RWPE2 (cell line): ENCODE measurements around the gene TET1.

Source experiments
- ATAC-seq: fragments of 200-7000 bp; cut with Tn5 transposase; 3 replicates; pipeline ENCODE4 v1.9.1; 2021; ENCODE audit warnings: low read depth
- DNase-seq: peaks from one replicate; pipeline ENCODE4 v3.0.0-alpha.2; 2020; ENCODE audit warnings: low spot score
- H3K27ac ChIP-seq: fragments of 450-650 bp; 2 replicates; pipeline ENCODE4 v1.5.1; 2017; ENCODE audit warnings: mild to moderate bottlenecking; ENCODE audit not compliant: poor library complexity, severe bottlenecking
- H3K27me3 ChIP-seq: fragments of 250-450 bp; sonication (Bioruptor Pico); 2 replicates; pipeline ENCODE4 v1.5.1; 2021; ENCODE audit warnings: mild to moderate bottlenecking, moderate library complexity; ENCODE audit not compliant: insufficient read depth, poor library complexity, severe bottlenecking
- H3K36me3 ChIP-seq: fragments of 250-450 bp; sonication (Bioruptor Pico); 2 replicates; pipeline ENCODE4 v1.5.1; 2020; ENCODE audit warnings: low read depth, mild to moderate bottlenecking, moderate library complexity
- H3K4me1 ChIP-seq: fragments of 250-450 bp; sonication (Bioruptor Pico); 2 replicates; pipeline ENCODE4 v1.5.1; 2021; ENCODE audit warnings: mild to moderate bottlenecking, moderate library complexity; ENCODE audit not compliant: insufficient read depth, poor library complexity, severe bottlenecking
- H3K4me3 ChIP-seq: fragments of 250-450 bp; sonication (Bioruptor Pico); 2 replicates; pipeline ENCODE4 v1.5.1; 2021; ENCODE audit warnings: mild to moderate bottlenecking, moderate library complexity; ENCODE audit not compliant: severe bottlenecking
- H3K9me3 ChIP-seq: fragments of 250-450 bp; sonication (Bioruptor Pico); 2 replicates; pipeline ENCODE4 v1.5.1; 2021; ENCODE audit warnings: mild to moderate bottlenecking, moderate library complexity; ENCODE audit not compliant: severe bottlenecking
- CTCF ChIP-seq: fragments of 450-650 bp; IDR thresholded peaks from one replicate; pipeline ENCODE4 v1.5.1; 2017; ENCODE audit warnings: mild to moderate bottlenecking, moderate library complexity; ENCODE audit not compliant: poor library complexity, severe bottlenecking

TET1 gene

GRCh38 chr10:68742397-68742796 is 182.3 kb downstream of the TET1 start:
- Histone ChIP-seq H3K4me3 (no peak overlapping the region), H3K27ac (no peak overlapping the region)

More at GRCh38 chr10:68742397-68742796, 182.3 kb downstream of the TET1 start:
- H3K27me3 ChIP-seq = no peaks in the 10 kb centered on the region
- no peaks in the 10 kb centered on the region for H3K4me1 ChIP-seq
- no peak for ATAC-seq
- DNase-seq = no peak
- H3K9me3 ChIP-seq = no peaks in the 10 kb centered on the region
- peaks cover 98% of the 10 kb centered on the region for H3K36me3 ChIP-seq
- no peak for TF ChIP-seq CTCF
